Transverse colon (tissue), 4 donors: ENCODE results near the gene BMAL1.

Source experiments
- EP300 ChIP-seq: sonication (generic); formaldehyde crosslinking; IDR thresholded peaks from one replicate; pipeline ENCODE4 v1.6.1; 2017; ENCODE audit warnings: antibody characterized with exemption, low read depth
- POLR2A ChIP-seq: fragments of 450-650 bp; IDR thresholded peaks from one replicate; pipeline ENCODE4 v1.6.1; 2016; ENCODE audit warnings: antibody characterized with exemption, mild to moderate bottlenecking, moderate library complexity
- POLR2AphosphoS5 ChIP-seq, 3 donors: sonication (generic); formaldehyde crosslinking; IDR thresholded peaks; one replicate each; pipeline ENCODE4 v1.6.1; 2016; ENCODE audit warnings: antibody characterized with exemption in 3 of 3
- TF ChIP-seq, protein P1 (sequence below), 5 experiments: fragments of 200-600 bp in 3 of 5; fragments of 450-650 bp in 2 of 5; sonication (generic) in 3 of 5; IDR thresholded peaks; 1 replicate in 2 of 5; 2 replicates in 3 of 5; pipeline ENCODE4 v1.5.1; 2016 to 2017; ENCODE audit warnings: antibody characterized with exemption in 5 of 5, inconsistent platforms in 3 of 5, mild to moderate bottlenecking in 2 of 5, moderate library complexity in 1 of 5

DNA sequence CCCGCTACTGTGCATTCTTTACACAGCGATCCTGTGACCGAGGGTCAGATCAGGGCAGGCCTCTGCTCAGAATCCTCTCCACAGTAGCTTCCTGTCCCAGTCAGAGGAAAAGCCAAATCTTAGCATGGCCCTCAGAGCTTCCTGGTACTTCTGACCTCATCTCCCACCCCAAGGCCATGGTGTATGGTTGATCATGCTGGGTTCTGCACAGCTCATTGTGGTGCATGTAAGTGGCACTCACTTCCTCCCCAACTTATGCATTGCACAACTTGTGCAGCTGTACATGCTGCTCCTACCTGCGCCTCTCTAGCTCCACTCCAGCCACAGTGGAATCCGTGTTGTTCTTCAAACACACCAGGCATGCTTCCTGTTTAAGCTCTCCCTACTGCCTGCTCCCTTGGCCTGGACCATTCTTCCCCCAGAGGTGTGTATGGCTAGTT lies 20.3 kb downstream of the BMAL1 start:
- TF ChIP-seq POLR2AphosphoS5 (IDR thresholded peaks at IDR 0.05) (no peak), POLR2A (no peak), EP300 (no peak)
- TF ChIP-seq, protein P1, sequence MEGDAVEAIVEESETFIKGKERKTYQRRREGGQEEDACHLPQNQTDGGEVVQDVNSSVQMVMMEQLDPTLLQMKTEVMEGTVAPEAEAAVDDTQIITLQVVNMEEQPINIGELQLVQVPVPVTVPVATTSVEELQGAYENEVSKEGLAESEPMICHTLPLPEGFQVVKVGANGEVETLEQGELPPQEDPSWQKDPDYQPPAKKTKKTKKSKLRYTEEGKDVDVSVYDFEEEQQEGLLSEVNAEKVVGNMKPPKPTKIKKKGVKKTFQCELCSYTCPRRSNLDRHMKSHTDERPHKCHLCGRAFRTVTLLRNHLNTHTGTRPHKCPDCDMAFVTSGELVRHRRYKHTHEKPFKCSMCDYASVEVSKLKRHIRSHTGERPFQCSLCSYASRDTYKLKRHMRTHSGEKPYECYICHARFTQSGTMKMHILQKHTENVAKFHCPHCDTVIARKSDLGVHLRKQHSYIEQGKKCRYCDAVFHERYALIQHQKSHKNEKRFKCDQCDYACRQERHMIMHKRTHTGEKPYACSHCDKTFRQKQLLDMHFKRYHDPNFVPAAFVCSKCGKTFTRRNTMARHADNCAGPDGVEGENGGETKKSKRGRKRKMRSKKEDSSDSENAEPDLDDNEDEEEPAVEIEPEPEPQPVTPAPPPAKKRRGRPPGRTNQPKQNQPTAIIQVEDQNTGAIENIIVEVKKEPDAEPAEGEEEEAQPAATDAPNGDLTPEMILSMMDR (IDR thresholded peaks at IDR 0.05) = no peak
